GM18867 (cell line): ENCODE results near the gene ADCK1.

ENCODE experiments used
- ATAC-seq: cut with Tn5 transposase; IDR thresholded peaks from one replicate; pipeline ENCODE4 v1.9.1; 2021; ENCODE audit warnings: mild to moderate bottlenecking, moderate library complexity; ENCODE audit not compliant: unreplicated experiment

The ADCK1 gene

GRCh38 chr14:77980475-77981321, 180.8 kb downstream of the ADCK1 start:
- no peak for ATAC-seq
